Measurements from ENCODE around the gene TIAM1.

TIAM1 gene, protein sequence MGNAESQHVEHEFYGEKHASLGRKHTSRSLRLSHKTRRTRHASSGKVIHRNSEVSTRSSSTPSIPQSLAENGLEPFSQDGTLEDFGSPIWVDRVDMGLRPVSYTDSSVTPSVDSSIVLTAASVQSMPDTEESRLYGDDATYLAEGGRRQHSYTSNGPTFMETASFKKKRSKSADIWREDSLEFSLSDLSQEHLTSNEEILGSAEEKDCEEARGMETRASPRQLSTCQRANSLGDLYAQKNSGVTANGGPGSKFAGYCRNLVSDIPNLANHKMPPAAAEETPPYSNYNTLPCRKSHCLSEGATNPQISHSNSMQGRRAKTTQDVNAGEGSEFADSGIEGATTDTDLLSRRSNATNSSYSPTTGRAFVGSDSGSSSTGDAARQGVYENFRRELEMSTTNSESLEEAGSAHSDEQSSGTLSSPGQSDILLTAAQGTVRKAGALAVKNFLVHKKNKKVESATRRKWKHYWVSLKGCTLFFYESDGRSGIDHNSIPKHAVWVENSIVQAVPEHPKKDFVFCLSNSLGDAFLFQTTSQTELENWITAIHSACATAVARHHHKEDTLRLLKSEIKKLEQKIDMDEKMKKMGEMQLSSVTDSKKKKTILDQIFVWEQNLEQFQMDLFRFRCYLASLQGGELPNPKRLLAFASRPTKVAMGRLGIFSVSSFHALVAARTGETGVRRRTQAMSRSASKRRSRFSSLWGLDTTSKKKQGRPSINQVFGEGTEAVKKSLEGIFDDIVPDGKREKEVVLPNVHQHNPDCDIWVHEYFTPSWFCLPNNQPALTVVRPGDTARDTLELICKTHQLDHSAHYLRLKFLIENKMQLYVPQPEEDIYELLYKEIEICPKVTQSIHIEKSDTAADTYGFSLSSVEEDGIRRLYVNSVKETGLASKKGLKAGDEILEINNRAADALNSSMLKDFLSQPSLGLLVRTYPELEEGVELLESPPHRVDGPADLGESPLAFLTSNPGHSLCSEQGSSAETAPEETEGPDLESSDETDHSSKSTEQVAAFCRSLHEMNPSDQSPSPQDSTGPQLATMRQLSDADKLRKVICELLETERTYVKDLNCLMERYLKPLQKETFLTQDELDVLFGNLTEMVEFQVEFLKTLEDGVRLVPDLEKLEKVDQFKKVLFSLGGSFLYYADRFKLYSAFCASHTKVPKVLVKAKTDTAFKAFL (N-terminal part only)

DNA sequence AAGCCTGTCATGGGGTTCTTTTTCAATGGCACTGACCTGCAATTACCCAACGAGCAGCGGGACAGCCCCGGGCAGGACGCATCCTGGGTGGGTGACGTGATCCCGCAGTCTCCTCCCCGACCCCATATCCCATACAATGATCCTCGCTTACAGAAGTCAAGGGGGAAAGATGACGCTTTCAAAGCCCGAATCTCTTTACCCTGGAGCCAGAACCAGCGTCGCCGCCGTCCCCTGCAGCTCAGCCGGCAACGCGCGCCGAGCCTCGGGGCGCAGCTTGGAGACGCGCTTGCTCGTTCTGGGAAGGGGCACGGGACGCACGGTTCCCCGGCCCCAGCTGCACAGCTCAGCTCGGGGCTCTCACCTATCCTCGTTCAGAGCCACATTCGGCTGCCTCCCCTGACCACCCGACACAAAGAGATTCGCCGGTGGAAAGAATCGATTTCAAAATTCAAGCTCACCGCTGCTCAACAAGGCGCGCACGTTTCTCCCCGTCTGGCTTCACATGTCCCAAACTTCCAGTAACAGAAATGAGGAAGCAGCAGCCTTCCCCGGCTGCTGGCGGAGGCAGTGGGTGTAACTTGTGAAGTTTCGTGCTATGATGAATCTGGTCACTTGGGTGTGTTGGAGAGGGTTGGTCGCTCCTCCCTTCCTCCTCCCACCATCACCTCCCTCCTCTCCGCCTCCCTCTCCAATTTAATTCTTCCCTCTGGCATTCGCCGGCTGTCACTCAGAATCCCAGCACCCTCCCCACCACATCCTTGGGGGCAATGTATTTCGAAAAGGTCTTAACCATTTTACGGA lies at the start of gene TIAM1:
TSS of gene TIAM1 (minus strand) at position 582 of the 801 bp plus-strand sequence. CDS start 77,289 bp downstream, outside the sequence.
- FAIRE-seq = no peak

DNA sequence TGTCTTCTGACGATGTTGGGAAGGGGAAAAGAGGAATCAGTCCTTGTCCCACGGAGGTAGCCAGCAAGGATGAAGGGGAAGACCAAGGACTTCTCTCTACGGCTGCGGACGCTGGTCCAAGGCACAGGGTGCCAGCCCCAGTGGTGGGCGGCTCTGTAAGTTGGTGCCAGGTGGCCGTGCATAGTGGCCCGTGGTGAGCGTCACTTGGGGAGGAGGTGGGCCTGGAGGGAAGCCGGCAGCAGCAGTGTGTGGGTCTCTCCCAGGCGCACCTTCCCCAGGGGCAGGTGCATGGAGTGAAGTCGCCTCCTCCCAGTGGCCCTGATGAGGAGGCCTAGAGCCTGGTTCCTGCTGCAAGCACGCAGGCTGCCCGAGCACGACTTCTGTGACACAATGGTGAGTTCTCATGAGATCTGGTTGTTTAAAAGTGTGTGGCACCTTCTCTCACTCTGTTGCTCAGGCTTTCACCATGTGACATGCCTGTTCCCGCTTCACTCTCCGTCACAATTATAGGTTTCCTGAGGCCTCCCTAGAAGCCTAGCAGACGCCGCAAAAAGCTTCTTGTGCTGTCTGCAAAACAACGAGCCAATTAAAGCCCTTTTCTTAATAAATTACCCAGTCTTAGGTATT lies 43.6 kb upstream of the TIAM1 start:
- FAIRE-seq = no peak

DNA sequence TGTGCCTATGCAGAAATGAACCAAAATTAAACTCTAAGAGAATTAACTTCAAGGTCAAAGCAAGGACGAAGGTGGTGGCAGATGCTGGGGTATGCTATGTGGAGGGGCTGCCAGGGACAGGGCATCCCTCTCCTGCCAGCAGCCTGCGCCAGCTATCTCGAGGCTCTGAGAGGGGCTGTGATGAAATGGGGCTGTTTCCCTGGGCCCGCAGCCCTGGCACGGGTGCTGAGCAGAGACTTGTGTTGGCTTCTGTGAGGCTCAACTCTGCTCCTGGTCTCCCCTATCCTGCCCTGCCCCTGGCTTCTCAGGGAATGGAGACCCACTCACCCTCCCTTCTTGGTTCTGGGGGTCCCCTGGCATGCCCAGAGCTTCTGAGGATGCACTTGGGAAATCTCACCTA lies 41.9 kb upstream of the TIAM1 start:
- no peak for FAIRE-seq

DNA sequence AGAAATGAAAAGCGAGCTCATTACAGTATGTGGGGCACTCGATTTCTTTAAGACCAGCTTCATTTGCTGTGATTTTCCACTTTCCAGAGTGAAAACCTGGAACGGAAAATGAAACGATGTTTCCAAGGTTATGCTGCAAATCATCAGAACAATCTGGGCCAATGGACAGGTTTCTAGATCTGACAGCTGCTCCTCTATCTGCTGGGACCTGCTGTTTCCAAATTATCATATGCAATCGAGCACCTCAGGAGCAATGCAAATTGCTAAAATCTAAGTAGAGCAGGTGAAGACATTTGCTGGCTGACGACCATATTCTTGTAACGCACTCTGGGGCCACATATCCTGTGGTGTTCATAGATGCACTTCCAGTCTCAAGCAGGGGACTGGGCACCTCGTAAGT lies 39.7 kb upstream of the TIAM1 start:
- no peak for FAIRE-seq

DNA sequence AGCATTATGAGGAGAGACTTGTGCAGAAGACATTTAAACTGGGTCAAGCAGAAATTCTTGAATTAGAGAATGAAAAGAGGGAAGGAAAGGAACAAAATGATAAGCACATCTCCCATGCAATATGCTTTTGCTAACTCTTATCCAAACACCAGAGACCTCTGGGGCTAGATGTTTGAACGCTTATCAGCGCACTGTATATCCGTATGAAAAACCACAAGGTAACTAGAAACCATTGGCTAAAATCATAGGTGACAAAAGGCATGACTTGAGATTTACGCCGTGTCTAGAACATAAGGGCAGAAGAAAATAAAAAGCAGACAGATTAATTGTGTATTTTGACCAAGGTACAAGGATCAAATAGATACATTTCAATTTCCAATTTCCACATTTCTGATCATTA lies 38.0 kb upstream of the TIAM1 start:
- no peak for FAIRE-seq

DNA sequence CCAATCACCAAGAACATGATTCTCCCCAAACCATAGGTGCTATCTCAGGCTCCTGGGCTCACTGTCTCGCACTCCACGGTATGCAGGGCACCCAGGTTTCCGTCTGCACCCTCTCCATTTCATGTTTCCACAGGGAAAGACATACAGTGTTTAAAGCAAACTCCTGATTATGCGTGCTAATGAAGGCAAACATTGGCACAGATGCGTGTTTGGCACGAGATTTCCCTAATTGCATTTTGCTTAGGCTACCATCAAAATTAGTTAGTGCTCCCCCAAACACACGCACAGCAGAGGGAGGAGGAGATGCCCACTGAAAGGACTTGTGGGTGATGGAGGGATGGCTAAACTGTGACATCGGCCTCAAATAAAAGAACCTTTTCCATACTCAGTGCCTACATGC lies 32.2 kb upstream of the TIAM1 start:
- FAIRE-seq = no peak

DNA sequence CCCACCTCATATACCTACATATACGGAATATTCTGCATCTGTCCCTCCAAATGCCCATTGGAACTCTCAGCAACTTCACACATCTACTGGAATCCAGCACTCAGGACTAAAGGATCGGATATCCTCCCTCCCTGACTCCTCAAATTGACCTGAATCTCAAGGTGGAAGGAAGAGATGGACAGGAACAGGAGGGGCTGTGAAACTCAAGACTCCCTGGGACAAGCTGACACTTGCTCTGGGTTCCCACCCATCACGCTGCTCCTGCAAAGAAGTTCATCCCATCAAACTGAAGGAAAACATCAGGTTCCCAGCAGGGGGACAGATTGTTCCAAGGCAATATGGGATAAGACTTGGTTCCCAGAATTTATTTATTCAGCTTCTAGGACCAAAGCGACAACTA lies 30.3 kb upstream of the TIAM1 start:
- no peak for FAIRE-seq

DNA sequence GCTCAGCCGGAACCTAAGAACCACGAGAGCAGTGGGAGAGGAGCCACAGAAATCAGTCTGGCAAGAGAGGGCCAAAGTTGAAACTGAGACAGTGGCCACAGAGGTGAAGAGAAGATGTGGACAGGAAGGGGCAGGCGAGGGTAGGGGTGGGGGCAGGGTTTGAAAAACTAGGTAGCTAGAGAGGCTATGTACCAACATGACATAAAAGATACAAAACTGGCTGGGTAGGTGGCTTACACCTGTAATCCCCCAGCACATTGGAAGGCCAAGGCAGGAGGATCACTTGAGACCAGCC lies 28.4 kb upstream of the TIAM1 start:
- no peak for FAIRE-seq

DNA sequence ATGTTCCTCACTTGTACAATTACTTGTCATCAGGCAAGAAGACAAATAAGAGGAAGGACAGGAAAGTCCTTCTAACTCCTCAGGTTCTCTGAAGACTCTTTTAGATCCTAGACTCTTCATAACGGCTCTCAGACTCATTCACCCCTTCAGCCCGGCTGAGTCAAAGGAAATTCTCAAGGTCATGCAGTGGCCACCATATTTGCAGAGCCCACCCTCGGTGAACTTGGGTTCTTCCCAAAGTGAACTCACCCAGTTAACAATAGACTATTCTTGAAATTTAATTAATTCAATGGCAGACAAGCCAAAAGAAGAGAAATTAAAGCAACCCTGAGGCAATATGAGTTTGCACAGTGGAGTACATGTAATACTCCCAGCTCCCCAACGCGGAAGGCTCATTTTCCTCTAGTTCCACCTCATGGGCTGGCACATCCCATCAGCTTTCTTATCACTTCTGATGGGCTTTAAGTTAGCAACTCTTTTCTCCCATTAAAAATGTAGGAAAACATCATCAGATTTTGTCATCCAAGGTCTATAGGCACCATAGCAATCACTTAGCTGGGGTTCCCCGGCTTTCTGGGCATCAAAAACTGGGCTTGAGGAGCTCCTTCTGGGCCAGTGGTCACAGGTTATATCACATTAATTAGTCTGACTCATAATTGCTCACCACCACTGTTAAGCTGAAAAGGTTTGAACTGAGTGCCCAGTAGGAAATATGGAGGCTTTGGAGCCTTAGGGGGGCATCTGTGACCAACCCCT lies 27.8 kb upstream of the TIAM1 start:
- FAIRE-seq = no peak

DNA sequence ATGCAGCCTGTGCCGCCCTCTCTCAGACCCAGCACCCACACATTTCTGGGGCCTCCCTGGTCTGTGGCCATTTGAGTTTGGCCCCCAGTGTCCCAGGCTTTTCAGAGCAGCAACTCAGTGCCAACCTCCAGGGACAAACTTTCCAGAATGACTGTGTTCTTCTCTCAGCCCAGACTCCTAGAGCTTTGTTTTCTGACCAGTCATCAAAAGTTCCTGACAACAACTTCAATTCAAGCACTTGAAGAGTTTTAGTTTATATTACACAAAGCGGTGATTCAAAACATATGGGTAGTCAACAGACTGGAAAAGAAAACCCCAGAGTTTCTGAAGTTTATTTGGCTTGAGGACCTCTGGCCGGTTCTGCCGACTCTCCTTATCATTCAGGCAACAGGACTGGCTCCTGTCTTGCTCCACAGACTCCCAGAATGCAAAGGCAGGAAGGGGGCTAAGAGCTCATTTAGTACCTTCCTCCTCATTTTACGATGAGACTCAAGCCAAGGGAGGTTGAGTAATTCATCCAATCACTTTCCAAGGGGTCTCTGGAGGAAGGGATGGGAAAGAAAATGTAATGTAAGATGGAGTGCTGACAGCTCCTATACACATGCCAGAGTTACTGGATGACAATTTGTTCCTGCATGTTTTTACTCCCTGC lies 27.0 kb upstream of the TIAM1 start:
- FAIRE-seq = no peak

DNA sequence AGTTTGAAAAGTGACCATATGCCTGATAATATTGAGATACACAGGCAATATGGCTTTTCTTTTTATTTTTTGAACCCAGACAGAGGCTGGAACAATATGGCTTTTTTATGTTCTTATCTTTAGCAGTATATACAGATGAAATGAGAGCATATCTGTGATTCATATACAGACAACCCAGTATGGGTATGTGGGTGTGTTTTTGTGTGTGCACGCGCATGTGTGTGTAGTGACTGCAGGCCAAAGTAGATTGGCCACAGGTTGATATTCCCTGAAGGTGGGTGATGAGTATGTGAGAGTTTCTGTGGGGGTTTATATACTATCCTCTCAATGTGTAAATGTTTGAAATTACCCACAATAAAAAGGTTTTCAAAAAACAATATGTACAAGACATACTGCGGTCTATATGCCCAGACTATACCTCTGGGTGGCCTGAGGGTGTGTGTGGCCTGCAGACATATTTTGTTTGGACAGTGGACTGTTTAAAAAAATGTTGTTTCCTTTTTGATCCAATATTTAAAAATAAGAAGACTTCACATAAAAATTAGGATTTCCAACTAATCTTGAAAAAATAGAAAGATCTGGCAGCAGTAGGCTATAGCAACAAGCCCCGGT lies 26.3 kb upstream of the TIAM1 start:
- no peak for FAIRE-seq

DNA sequence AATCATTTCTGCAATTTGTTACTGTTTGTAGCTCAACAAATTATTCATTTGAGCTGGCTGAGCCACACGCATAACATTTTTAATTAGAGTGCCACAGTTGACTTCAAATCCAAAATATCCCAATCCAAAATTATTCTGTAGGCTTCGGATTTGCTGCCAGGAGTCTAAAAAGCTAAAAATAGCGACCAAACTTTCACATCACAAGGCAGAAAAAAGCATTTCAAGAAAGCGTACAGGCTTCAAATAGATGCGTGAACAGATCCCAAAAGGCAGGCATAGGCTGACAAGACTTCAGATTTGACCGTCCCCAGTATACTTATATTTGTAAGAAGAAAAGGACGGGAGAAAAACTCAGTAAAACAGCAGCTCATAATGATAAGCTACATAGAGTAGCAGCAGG lies 24.3 kb upstream of the TIAM1 start:
- FAIRE-seq = no peak

DNA sequence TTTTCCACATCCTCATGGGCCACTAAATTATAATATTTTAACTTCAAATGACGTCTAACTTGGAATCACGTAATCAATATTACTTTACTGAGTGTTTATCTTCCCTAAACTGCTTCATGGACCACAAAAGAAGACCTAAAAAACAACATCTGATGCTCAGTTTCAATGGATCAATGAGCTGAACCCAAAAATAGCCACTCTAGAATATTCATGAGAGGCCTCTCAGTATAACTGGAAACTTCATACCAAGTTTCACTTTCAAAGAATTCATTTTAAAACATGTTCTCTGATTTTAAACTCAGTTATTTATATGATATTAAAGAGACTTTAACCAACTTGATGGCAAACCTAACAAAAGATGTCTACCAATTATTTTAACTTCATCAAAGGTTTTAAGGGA lies 23.7 kb upstream of the TIAM1 start:
- FAIRE-seq = no peak

DNA sequence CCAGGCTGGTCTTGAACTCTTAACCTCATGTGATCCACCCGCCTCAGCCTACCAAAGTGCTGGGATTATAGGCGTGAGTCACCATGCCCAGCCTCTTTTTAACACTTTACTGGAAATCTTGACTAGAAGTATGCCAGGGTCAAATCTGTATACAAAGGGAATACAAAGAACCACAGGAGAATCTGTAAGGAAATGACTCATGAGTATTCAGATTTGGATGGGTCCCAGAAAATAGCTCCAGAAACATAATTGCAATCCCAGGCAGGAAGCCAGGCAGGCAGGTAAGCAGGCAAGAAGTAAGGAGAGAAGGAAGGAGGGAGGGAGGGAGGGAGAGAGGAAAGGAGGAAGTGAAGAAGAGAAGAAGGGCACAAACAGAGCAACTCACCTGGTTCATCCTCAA lies 22.8 kb upstream of the TIAM1 start:
- FAIRE-seq = no peak

DNA sequence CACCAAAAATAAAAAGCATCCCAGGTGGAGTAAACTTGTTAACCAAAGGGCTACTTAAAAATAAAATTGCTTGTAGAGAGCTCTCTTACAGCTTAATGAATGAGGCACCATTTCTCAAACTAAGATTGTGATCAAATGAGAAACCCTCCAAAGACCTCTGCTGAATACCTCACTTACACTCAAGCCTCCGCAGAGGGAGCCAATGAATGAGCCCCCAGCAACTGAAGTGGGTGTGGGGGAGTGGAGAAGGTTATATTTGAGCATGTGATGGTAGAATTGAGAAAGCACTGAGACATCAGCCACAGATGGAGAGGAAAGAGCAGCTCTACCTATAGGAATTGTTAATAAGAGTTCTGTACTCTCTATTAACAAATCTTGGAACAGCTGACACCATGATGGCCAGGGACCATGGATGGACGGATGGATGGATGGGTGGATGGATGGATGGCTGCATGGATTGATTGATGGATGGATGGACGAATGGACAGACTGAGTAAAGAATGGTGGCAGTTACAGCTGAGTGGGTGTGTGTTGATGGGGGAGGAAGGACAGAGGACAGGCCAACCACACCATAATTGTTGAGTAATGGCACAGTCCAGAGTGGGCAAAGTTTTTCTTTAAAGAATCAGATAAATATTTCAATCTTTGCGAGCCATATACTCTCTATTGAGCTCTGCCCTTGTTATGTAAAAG lies 20.3 kb upstream of the TIAM1 start:
- FAIRE-seq = no peak

DNA sequence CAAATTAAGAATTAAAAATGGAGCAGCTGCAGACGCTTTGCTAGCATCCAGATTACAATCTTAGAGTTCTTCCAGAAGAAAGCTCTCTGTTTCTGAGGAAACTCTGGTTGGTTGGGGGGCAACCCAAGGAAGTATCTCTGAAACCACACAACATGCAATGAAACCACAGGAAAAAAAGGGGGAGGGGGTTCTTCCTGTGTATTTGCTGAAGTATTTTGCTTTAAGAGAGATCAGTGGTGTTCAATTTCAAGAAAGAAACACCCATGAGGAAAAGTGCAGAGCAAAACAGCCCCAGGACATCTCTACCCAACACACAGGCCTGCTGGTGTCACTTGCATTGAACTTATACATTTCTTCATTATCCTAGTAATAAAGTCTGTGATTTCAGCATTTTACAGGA lies 19.7 kb upstream of the TIAM1 start:
- no peak for FAIRE-seq

DNA sequence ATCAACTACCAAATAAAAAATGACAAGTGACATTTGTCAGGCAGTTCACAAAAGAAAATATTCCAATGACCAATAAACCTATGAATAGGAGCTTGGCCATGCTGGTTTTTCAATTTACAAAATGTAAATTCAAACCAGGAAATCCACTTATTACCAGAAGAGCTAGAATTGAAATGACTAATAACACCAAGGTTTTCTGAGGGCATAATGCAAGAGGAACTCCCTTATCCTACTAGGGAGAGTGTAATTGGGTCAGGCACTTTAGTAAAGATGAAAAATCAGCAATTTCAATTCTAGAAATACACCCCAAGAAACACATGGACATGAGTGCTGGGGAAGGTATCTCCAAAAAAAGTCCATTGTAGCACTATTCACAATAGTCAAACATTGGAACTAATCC lies 16.7 kb upstream of the TIAM1 start:
- FAIRE-seq = no peak

DNA sequence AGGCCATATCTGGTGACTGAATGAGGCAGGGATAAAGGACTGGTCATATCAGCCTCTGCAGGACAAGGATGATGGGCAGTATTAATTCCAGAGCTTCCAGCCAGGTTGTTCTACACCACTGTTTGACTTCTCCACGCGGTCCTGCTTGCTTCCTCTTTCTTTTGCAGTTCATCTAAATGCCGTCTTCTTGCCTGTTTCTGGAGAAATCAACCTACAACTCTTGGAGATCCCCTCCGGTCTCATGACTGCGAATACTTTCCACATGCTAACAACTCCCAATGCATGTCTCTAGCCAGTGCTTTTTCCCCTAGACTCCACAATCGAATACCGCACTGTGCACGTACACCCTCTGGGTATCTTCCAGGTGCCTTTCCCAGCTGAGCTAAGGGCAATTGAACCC lies 14.1 kb upstream of the TIAM1 start:
- no peak for FAIRE-seq

DNA sequence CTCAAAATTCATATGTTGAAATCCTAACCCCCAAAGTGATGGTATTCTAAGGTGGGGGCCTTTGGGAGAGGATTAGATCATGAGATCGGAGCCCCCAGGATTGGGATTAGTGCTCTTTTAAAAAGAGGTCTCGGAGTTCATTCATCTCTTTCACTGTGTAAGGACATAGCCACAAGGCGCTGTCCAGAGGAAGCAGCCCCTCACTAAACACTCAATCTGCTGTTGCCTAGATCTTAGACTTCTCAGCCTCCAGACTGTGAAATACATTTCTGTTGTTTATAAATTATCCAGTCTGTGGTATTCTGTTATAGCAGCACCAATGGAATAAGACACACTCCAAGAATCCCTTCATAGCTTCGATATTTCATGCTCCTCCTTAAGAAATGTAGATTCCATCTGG lies 12.4 kb upstream of the TIAM1 start:
- FAIRE-seq = no peak

All from A204.1 (cell line).